AG09309 (cell line): Measurements from ENCODE around the gene FRAS1.

Experiments used
- DNase-seq: peaks from one replicate; pipeline ENCODE4 v3.0.0-alpha.2; 2010; ENCODE audit warnings: low read depth
- H3K4me3 ChIP-seq: 2 replicates; pipeline ENCODE4 v1.5.1; 2011; ENCODE audit warnings: mild to moderate bottlenecking, low read depth, low read length, moderate library complexity; ENCODE audit not compliant: control insufficient read depth
- CTCF ChIP-seq: IDR thresholded peaks from 2 replicates; pipeline ENCODE4 v1.5.1; 2011; ENCODE audit warnings: mild to moderate bottlenecking, low read depth, low read length, inconsistent platforms; ENCODE audit not compliant: insufficient read depth, control insufficient read depth; ENCODE audit errors: missing control alignments

FRAS1 gene

DNA sequence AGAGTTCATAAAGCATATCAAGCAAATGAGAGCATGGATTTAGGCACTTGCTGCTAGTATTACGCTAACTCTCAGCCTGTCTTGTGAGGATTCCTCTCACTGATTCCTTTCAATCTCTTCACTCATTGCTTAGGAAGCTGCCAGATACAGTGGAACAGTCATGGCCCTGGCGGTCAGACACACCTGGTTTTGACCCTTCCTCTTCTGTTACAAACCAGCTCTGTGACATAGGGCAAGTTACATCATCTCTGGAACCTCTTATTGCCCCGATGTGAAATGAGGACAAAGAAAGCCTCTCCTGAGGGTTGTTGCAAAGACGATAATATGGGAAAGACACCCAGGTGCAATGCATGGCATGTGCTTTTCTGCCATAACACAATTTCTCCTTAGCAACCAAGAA, 12.2 kb downstream of the FRAS1 start:
- TF ChIP-seq CTCF: no peak
- H3K4me3 ChIP-seq: no peak overlapping the region
- no peak for DNase-seq

GRCh38 chr4:78069859-78070258, 12.7 kb downstream of the FRAS1 start:
- DNase-seq: no peak
- H3K4me3 ChIP-seq: no peak overlapping the region
- no peak for TF ChIP-seq CTCF

DNA sequence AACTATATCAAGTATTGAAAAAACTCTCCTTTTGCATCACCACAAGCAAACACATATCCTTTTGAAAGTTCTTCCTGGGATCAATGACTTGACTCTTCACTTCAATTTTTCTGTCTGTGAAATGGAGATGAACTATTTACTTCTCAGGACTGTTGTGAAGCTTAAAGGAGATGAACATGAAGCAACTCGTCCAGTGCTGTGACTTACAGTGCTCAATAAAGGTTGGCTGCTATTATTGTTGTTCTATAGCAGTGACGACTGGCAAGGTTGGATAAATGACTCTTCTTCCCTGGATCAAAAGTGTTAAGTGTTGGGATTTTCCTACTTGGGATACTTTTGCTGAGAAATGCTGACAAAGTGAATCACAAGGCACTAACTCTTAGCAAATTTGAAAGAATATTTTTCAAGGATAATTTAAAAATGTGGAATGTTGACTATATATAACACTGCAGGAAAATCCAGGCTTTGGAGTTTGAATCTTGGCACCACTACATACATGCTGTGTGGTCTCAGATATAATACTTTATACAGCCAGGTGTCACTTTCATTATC, 13.7 kb downstream of the FRAS1 start:
- DNase-seq: no peak
- H3K4me3 ChIP-seq: no peak overlapping the region
- no peak for TF ChIP-seq CTCF

DNA sequence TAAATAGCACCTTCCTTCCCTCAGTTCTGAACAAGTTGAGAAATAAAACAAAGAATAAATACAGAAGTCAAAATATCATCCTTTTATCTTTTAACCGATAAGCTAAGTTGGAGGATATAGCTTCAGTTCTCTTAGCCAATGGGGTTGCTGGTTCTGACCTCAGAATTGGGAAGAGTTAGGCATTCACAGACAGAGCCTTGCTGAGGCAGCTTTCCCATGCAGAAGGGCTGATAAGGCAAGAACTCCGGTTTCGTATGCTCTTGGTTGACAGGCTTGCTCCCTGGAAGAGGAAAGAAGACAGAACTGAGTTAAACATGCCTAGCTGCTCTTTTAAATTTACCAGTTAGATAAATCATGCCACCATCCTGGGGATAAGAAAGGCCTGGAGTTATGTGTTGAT, 17.6 kb downstream of the FRAS1 start:
- TF ChIP-seq CTCF: no peak
- no peak for DNase-seq
- H3K4me3 ChIP-seq: no peak overlapping the region

DNA sequence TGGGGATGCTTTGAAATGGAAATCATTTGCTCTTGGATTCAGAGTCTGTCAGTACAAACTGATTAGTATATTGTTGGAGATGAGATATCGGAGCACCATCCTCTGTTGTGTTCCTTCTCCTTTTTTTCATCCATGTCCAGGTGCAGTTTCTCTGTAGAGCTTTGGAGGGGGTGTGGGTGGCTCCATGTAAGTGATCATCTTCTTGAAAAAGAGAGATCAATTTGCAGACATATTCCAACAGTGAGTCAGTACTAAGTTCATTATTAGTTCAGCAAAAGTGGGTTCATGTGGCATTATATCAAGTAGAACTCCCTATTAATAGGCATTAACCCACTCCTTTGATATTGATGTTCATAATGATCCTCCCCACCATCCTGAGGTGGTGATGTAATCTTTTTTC, 18.9 kb downstream of the FRAS1 start:
- TF ChIP-seq CTCF: no peak
- no peak overlapping the region for H3K4me3 ChIP-seq

GRCh38 chr4:78078101-78078500, 21.0 kb downstream of the FRAS1 start:
- DNase-seq: no peak
- no peak for TF ChIP-seq CTCF
- no peak overlapping the region for H3K4me3 ChIP-seq

More for the DNA sequence above, 18.9 kb downstream of the FRAS1 start:
- DNase-seq: no peak

DNA sequence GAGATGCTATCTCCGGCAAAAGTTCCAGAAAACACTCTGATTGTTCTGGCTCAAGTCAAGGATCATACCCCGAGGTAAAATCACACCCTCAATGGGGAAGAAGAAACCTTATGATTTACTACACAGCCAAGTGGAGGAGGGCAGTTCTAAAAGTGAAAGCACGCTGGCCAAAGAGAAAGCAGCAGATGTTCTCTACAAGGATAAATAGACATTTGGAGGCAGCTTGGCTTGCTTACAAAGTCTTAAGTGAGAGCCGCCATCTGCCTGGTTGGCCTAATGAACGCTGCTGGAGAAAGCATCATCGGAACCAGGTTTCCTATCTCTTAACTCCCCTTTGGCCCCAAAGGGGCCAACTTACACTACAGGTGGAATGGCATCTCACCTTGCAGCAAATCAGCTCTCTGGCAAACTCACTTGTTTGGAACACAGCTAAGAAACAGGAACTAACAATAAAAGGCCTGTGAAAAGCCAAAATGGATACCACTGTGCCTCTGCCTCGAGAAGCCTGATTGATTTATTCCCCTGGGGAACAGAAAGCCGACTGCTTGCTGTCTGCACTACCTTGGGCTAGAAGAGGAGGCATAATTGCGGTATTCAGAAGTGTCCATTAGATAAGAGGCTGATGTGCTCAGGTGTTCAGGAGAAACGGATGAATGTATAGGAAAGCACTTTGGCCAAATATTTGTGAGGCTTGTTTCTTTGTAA, 22.8 kb downstream of the FRAS1 start:
- no peak for TF ChIP-seq CTCF
- DNase-seq: no peak
- no peak overlapping the region for H3K4me3 ChIP-seq
